ENCODE data around the gene PLEKHN1.

Gene PLEKHN1

GRCh38 chr1:1024771-1025699, 58.8 kb downstream of the PLEKHN1 start:
- Histone ChIP-seq H3K9me3 (ENCODE audit: control insufficient read depth, low read length) (no peaks in the 10 kb centered on the region), H3K27me3 (ENCODE audit: control insufficient read depth, insufficient read depth, low read length) (no peaks in the 10 kb centered on the region), H3K9ac (no peak overlapping the region), H3K27ac (no peak overlapping the region), H3K79me2 (no peaks in the 10 kb centered on the region), H3K36me3 (ENCODE audit: control insufficient read depth, insufficient read depth, low read length) (no peaks in the 10 kb centered on the region), H2AFZ (no peak overlapping the region), H3K4me1 (no peaks in the 10 kb centered on the region), H3K4me3 (ENCODE audit: low read depth, low read length) (no peak overlapping the region), H3K4me2 (ENCODE audit: low read length) (no peak overlapping the region)
- TF ChIP-seq, protein P1, sequence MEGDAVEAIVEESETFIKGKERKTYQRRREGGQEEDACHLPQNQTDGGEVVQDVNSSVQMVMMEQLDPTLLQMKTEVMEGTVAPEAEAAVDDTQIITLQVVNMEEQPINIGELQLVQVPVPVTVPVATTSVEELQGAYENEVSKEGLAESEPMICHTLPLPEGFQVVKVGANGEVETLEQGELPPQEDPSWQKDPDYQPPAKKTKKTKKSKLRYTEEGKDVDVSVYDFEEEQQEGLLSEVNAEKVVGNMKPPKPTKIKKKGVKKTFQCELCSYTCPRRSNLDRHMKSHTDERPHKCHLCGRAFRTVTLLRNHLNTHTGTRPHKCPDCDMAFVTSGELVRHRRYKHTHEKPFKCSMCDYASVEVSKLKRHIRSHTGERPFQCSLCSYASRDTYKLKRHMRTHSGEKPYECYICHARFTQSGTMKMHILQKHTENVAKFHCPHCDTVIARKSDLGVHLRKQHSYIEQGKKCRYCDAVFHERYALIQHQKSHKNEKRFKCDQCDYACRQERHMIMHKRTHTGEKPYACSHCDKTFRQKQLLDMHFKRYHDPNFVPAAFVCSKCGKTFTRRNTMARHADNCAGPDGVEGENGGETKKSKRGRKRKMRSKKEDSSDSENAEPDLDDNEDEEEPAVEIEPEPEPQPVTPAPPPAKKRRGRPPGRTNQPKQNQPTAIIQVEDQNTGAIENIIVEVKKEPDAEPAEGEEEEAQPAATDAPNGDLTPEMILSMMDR (IDR thresholded peaks at IDR 0.05) = no peak

Data from parathyroid adenoma (tissue), 2 donors.